Panc1 (cell line): Measurements from ENCODE around the gene BEGAIN.

Experiments
- CTCF ChIP-seq: fragments of 450-650 bp; IDR thresholded peaks from 2 replicates; pipeline ENCODE4 v1.5.1; 2017; ENCODE audit warnings: mild to moderate bottlenecking
- POLR2AphosphoS5 ChIP-seq: IDR thresholded peaks from 2 replicates; pipeline ENCODE4 v1.6.1; 2012; ENCODE audit warnings: mild to moderate bottlenecking, low read depth, low read length, moderate library complexity

DNA sequence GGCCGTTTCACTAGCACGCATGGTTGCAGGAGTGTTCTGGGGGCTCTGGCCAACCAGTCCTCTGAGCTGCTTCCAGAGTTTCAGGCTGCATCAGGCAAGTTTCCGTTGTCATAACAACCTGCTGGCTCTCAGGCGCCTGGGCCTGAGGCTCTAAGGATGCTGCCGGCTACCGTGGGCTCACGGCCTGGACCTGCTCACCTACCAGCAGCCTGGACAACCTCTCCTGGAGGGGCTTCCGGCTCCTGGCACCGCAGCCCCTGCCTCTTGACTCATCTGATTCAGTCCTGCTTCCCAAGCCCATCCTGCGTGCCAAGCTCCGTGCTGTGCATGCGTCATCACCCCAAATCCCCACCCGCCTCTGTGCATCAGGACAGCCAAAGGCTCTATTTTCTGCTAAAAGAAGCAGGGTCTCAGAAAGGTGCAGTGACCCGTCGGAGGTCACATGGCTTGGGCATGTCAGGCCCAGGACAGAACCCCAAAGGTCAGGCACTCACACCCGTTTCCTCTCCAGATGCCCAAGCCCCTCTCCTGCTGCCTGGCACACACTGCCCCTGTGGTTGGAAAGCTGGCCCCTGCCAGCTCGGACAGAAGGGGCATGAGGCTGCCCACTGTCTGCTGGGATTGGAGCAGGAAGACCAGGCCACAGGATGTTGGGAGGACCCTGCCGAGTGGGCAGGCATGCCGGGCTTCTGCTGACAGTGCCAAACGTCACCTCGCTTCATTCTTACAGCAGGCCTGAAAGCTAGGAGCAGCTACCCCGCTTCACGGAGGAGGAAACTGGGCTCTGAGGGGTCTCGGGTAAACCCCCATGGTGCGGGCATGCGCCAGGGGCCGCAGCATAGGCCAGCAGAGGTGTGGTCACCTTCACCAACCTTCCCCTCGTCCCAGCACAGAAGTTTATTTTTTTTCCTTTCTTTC, 5.7 kb downstream of the BEGAIN start:
- TF ChIP-seq POLR2AphosphoS5 (no peak), CTCF (no peak)
